ENCODE data around the gene GPR39. TPM values are rescaled to one million over a fixed set of nuclear protein-coding genes. Genes with fewer than 3 reads are reported as not detected.

Gene GPR39
- total RNA-seq, 1 experiment from 2014 or later, result 0.50 TPM

DNA sequence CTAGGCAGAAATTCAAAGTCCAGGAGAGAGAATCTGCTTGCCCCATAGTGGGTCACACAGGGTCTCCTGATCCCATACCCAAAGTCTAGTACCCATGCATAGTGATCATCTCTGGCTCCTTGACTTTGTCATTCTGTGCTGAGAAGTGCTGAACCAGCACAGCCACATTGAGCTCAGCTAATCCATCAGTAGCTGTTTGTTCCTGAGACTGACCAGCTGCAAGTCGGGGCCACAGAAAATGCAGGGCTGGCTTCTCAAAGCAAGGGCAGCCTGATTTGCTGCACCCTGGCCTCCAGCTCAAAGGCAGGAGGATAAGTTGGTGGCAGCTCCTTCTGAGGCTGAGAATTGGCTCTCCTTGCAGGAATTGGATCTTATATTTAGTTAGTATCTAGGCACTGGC is 181.2 kb downstream of the GPR39 start:
- Histone ChIP-seq H2BK120ac (ENCODE audit: low read depth, low read length, poor library complexity, severe bottlenecking) (no peak overlapping the region), H3T11ph (ENCODE audit: low read length) (no peak overlapping the region), H2BK12ac (ENCODE audit: insufficient read length, low read depth, low read length) (no peak overlapping the region), H3K23ac (ENCODE audit: insufficient read length, low read depth, low read length) (no peak overlapping the region), H3K23me2 (ENCODE audit: insufficient read length, low read depth, low read length, poor library complexity, severe bottlenecking) (no peaks in the 10 kb centered on the region), H3K4me2 (ENCODE audit: insufficient read depth, insufficient read length, low read length) (no peak overlapping the region), H3K27me3 (ENCODE audit: insufficient read depth, low read length) (no peaks in the 10 kb centered on the region), H3K79me2 (ENCODE audit: insufficient read depth, low read length) (no peaks in the 10 kb centered on the region), H4K91ac (ENCODE audit: insufficient read length, low read depth, low read length) (no peak overlapping the region), H2BK20ac (ENCODE audit: low read depth, low read length, poor library complexity, severe bottlenecking) (no peak overlapping the region), H3K4ac (ENCODE audit: low read depth, low read length) (no peak overlapping the region), H4K5ac (ENCODE audit: insufficient read length, low read depth, low read length) (no peak overlapping the region), H3K27ac (ENCODE audit: insufficient read length, low read depth, low read length) (no peak overlapping the region), H4K8ac (replicated peaks; ENCODE audit: insufficient read length, low read depth, low read length) (no peak overlapping the region), H2AFZ (ENCODE audit: low read length) (no peak overlapping the region), H2AK5ac (ENCODE audit: insufficient read length, low read length) (no peak overlapping the region), H3K56ac (ENCODE audit: insufficient read length, low read depth, low read length) (no peak overlapping the region), H3K18ac (ENCODE audit: insufficient read length, low read depth, low read length) (no peak overlapping the region), H2BK5ac (ENCODE audit: insufficient read length, low read length) (no peak overlapping the region), H3K79me1 (ENCODE audit: insufficient read depth, low read depth, low read length, poor library complexity, severe bottlenecking) (no peaks in the 10 kb centered on the region), H3K9ac (ENCODE audit: extremely low read depth, insufficient read length, low read length) (no peak overlapping the region), H2BK15ac (ENCODE audit: low read depth, low read length) (no peak overlapping the region), H3K4me1 (ENCODE audit: insufficient read depth, low read length) (no peaks in the 10 kb centered on the region), H4K20me1 (ENCODE audit: control insufficient read depth, insufficient read depth, insufficient read length) (no peaks in the 10 kb centered on the region), H3K9me3 (ENCODE audit: control insufficient read depth, low read depth, low read length) (no peaks in the 10 kb centered on the region), H3K14ac (ENCODE audit: insufficient read depth, low read length) (no peak overlapping the region)
- peaks cover 4 to 19% of the 10 kb centered on the region in 2 experiments; a peak in 3 of 4 replicates for H3K4me1 Mint-ChIP-seq
- TF ChIP-seq, protein P1, sequence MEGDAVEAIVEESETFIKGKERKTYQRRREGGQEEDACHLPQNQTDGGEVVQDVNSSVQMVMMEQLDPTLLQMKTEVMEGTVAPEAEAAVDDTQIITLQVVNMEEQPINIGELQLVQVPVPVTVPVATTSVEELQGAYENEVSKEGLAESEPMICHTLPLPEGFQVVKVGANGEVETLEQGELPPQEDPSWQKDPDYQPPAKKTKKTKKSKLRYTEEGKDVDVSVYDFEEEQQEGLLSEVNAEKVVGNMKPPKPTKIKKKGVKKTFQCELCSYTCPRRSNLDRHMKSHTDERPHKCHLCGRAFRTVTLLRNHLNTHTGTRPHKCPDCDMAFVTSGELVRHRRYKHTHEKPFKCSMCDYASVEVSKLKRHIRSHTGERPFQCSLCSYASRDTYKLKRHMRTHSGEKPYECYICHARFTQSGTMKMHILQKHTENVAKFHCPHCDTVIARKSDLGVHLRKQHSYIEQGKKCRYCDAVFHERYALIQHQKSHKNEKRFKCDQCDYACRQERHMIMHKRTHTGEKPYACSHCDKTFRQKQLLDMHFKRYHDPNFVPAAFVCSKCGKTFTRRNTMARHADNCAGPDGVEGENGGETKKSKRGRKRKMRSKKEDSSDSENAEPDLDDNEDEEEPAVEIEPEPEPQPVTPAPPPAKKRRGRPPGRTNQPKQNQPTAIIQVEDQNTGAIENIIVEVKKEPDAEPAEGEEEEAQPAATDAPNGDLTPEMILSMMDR (conservative IDR thresholded peaks at IDR 0.05), result no peak
- H3K36me3 Mint-ChIP-seq (ENCODE audit: insufficient read depth in 1 of 3, low read depth in 3 of 3), result no peaks in the 10 kb centered on the region
- WGBS (ENCODE audit: extremely low coverage, insufficient read length, low lambda C conversion rate), result no CpG with 5 or more reads among the region's 1 CpG
- H3K9me3 Mint-ChIP-seq, result peaks cover 0 to 5% of the 10 kb centered on the region in 2 experiments; a peak in 1 of 5 replicates
- no peak for DNase-seq
- H3K27me3 Mint-ChIP-seq (ENCODE audit: low read depth), result peaks cover 4% of the 10 kb centered on the region
- no peak overlapping the region for H3K27ac Mint-ChIP-seq
- H3K4me3 Mint-ChIP-seq, result no peak overlapping the region

Data from H9 (cell line).